BJ (cell line): Measurements from ENCODE around the gene REG3A. TPM values are rescaled to one million over a fixed set of nuclear protein-coding genes. Genes with fewer than 3 reads are reported as not detected.

Experiments used
- CTCF ChIA-PET: fragments of 350-600 bp; formaldehyde crosslinking; extraction: SDS; loops from one replicate; lab custom pipeline; 2021; ENCODE audit warnings: antibody characterized with exemption, inconsistent platforms; lab: Yijun Ruan, JAX
- POLR2A ChIA-PET: fragments of 300-600 bp; sonication (Branson Sonifier 250); formaldehyde crosslinking; extraction: SDS; loops from one replicate; lab custom pipeline; 2021; ENCODE audit warnings: antibody characterized with exemption; lab: Charles Lee
- DNase-seq: peaks from one replicate; pipeline ENCODE4 v3.0.0-alpha.2; 2011; ENCODE audit warnings: low read depth
- H3K27me3 ChIP-seq: 2 replicates; pipeline ENCODE4 v1.6.0; 2011; ENCODE audit warnings: low read length; ENCODE audit not compliant: control insufficient read depth, insufficient read depth
- H3K36me3 ChIP-seq: 2 replicates; pipeline ENCODE4 v1.5.1; 2011; ENCODE audit warnings: low read length; ENCODE audit not compliant: control insufficient read depth, insufficient read depth
- H3K4me3 ChIP-seq: 2 replicates; pipeline ENCODE4 v1.5.1; 2011; ENCODE audit warnings: low read depth, mild to moderate bottlenecking, control low read depth, low read length
- polyA plus RNA-seq: library from polyadenylated mRNA; depleted of rRNA; stranded (reverse); fragments of >200 nt; gene quantifications from 2 replicates; pipeline ENCODE4 v1.2.3, GENCODE V29; 2011; rRNA removed
- TF ChIP-seq, protein P1 (sequence below): IDR thresholded peaks from 2 replicates; pipeline ENCODE4 v1.5.1; 2011; ENCODE audit warnings: low read depth, mild to moderate bottlenecking, control low read depth, inconsistent platforms, low read length, moderate library complexity; ENCODE audit not compliant: insufficient read depth

REG3A gene
- polyA plus RNA-seq, 1 experiment = not detected

- H3K36me3 ChIP-seq = no peaks in the 10 kb centered on the region
- H3K4me3 ChIP-seq = no peak overlapping the region
- ChIA-PET POLR2A (no interaction called here), CTCF (no interaction called here)
- TF ChIP-seq, protein P1, sequence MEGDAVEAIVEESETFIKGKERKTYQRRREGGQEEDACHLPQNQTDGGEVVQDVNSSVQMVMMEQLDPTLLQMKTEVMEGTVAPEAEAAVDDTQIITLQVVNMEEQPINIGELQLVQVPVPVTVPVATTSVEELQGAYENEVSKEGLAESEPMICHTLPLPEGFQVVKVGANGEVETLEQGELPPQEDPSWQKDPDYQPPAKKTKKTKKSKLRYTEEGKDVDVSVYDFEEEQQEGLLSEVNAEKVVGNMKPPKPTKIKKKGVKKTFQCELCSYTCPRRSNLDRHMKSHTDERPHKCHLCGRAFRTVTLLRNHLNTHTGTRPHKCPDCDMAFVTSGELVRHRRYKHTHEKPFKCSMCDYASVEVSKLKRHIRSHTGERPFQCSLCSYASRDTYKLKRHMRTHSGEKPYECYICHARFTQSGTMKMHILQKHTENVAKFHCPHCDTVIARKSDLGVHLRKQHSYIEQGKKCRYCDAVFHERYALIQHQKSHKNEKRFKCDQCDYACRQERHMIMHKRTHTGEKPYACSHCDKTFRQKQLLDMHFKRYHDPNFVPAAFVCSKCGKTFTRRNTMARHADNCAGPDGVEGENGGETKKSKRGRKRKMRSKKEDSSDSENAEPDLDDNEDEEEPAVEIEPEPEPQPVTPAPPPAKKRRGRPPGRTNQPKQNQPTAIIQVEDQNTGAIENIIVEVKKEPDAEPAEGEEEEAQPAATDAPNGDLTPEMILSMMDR = no peak
- no peaks in the 10 kb centered on the region for H3K27me3 ChIP-seq
- no peak for DNase-seq
Observed at GRCh38 chr2:79114797-79115494, 44.6 kb downstream of the REG3A start.

GRCh38 chr2:79112269-79112668 lies 47.3 kb downstream of the REG3A start:
- ChIA-PET POLR2A (no interaction called here), CTCF (interaction anchor here (1.5 kb wide), 1 partner anchor 12 kb away, joined by 4 read pairs; no protein-coding TSS in a partner anchor)
- H3K4me3 ChIP-seq = no peak overlapping the region
- no peak for DNase-seq
- TF ChIP-seq, protein P1 = no peak
- no peaks in the 10 kb centered on the region for H3K36me3 ChIP-seq
- no peaks in the 10 kb centered on the region for H3K27me3 ChIP-seq

Other genes starting within 250 kb of the REG3A start
- not detected in 2 replicates for gene REG3G, start 134.1 kb downstream of the REG3A start, polyA plus RNA-seq
- not detected in 2 replicates for gene REG1B, start 71.8 kb downstream of the REG3A start, polyA plus RNA-seq
- not detected in 2 replicates for gene REG1A, start 39.3 kb downstream of the REG3A start, polyA plus RNA-seq